Activated CD8-positive, alpha-beta memory T cell treated with anti-CD3 and anti-CD28 coated beads, Interleukin-2, amount 50 U/mL, for 1 hour (primary cell): ENCODE data around the gene TERF2IP.
A peak's percentile ranks its signal among the peaks of the same experiment; 100 is the strongest.

ENCODE experiments used
- DNase-seq: peaks from one replicate; pipeline ENCODE4 v3.0.0-alpha.2; 2020; ENCODE audit errors: extremely low read depth

The TERF2IP gene

GRCh38 chr16:75647492-75648264 is at the start of gene TERF2IP, which contains the start of gene KARS1:
Gene TERF2IP (plus strand): TSS chr16:75647773. CDS start chr16:75647883, 110 bp downstream.
Gene KARS1 (minus strand): TSS chr16:75647665. CDS start chr16:75647639, 26 bp downstream.
- DNase-seq = peak; percentile 75

- DNase-seq = no peak
Measured at GRCh38 chr16:75599452-75600277, 47.9 kb upstream of the TERF2IP start.

- no peak for DNase-seq
Measured at GRCh38 chr16:75603241-75603640, 44.3 kb upstream of the TERF2IP start.

- DNase-seq = no peak
Measured at GRCh38 chr16:75606507-75606906, 41.1 kb upstream of the TERF2IP start.

- DNase-seq = no peak
Measured at GRCh38 chr16:75614066-75614897, 33.3 kb upstream of the TERF2IP start.

GRCh38 chr16:75615619-75616018 is 32.0 kb upstream of the TERF2IP start:
- no peak for DNase-seq

GRCh38 chr16:75616521-75617010 is 31.0 kb upstream of the TERF2IP start:
- DNase-seq = no peak

- DNase-seq = no peak
Measured at GRCh38 chr16:75617121-75617520, 30.5 kb upstream of the TERF2IP start.

GRCh38 chr16:75618780-75619179 is 28.8 kb upstream of the TERF2IP start:
- DNase-seq = no peak

GRCh38 chr16:75620326-75621169 is 27.0 kb upstream of the TERF2IP start:
- peak; percentile 31 for DNase-seq

GRCh38 chr16:75621170-75621477 is 26.4 kb upstream of the TERF2IP start:
- no peak for DNase-seq

GRCh38 chr16:75622761-75623605 is 24.6 kb upstream of the TERF2IP start, which contains the start of gene ADAT1:
Gene ADAT1 (minus strand): TSS chr16:75623281. CDS start chr16:75620799, 2,482 bp downstream.
- DNase-seq = peak; percentile 95

GRCh38 chr16:75624921-75625334 is 22.6 kb upstream of the TERF2IP start:
- DNase-seq = no peak

- DNase-seq = no peak
Measured at GRCh38 chr16:75626806-75627205, 20.8 kb upstream of the TERF2IP start.

- DNase-seq = no peak
Measured at GRCh38 chr16:75627851-75628250, 19.7 kb upstream of the TERF2IP start.

GRCh38 chr16:75628351-75628750 is 19.2 kb upstream of the TERF2IP start:
- no peak for DNase-seq

GRCh38 chr16:75629132-75629531 is 18.4 kb upstream of the TERF2IP start:
- DNase-seq = no peak

GRCh38 chr16:75630052-75630451 is 17.5 kb upstream of the TERF2IP start:
- DNase-seq = no peak

- no peak for DNase-seq
Measured at GRCh38 chr16:75632857-75633256, 14.7 kb upstream of the TERF2IP start.

- DNase-seq = no peak
Measured at GRCh38 chr16:75635036-75635435, 12.5 kb upstream of the TERF2IP start.
